ENCODE measurements around the gene RNF220.

GRCh38 chr1:44598167-44598566 is 193.1 kb downstream of the RNF220 start:
- no peak for TF ChIP-seq CTCF (IDR thresholded peaks at IDR 0.05; ENCODE audit: insufficient read depth, low read depth, low read length)
- TF ChIP-seq EZH2 (IDR thresholded peaks at IDR 0.05; ENCODE audit: insufficient read depth, low read length): no peak

Data from astrocyte (in vitro differentiated cells and primary cell).